Measurements from ENCODE around the gene SYK.

The SYK gene

GRCh38 chr9:90896231-90896630 lies 94.6 kb downstream of the SYK start:
- DNase-seq = no peak
- Histone ChIP-seq H3K9me3 (ENCODE audit: severe bottlenecking) (no peaks in the 10 kb centered on the region), H3K36me3 (peaks cover 85% of the 10 kb centered on the region), H3K4me3 (ENCODE audit: low read depth, low read length) (no peak overlapping the region), H3K27ac (no peak overlapping the region), H3K27me3 (ENCODE audit: insufficient read depth, low read depth, severe bottlenecking) (no peaks in the 10 kb centered on the region)
- TF ChIP-seq CTCF (IDR thresholded peaks at IDR 0.05; ENCODE audit: low read depth, low read length) = no peak

- Histone ChIP-seq H3K4me3 (ENCODE audit: low read depth, low read length) (no peak overlapping the region), H3K36me3 (peaks cover 69% of the 10 kb centered on the region), H3K27ac (no peak overlapping the region), H3K27me3 (ENCODE audit: insufficient read depth, low read depth, severe bottlenecking) (no peaks in the 10 kb centered on the region), H3K9me3 (ENCODE audit: severe bottlenecking) (no peaks in the 10 kb centered on the region)
- no peak for DNase-seq
- TF ChIP-seq CTCF (IDR thresholded peaks at IDR 0.05; ENCODE audit: low read depth, low read length) = peak; percentile 38; the same call in 1 of the 2 replicates
Observed at GRCh38 chr9:90898228-90898627, 96.6 kb downstream of the SYK start.

GRCh38 chr9:90899287-90899686 lies 97.7 kb downstream of the SYK start:
- Histone ChIP-seq H3K27me3 (ENCODE audit: insufficient read depth, low read depth, severe bottlenecking) (no peaks in the 10 kb centered on the region), H3K4me3 (ENCODE audit: low read depth, low read length) (no peak overlapping the region), H3K9me3 (ENCODE audit: severe bottlenecking) (no peaks in the 10 kb centered on the region), H3K36me3 (peaks cover 58% of the 10 kb centered on the region), H3K27ac (no peak overlapping the region)
- DNase-seq = no peak
- TF ChIP-seq CTCF (IDR thresholded peaks at IDR 0.05; ENCODE audit: low read depth, low read length) = no peak

GRCh38 chr9:90900130-90900529 lies 98.5 kb downstream of the SYK start:
- Histone ChIP-seq H3K27ac (no peak overlapping the region), H3K27me3 (ENCODE audit: insufficient read depth, low read depth, severe bottlenecking) (no peaks in the 10 kb centered on the region), H3K4me3 (ENCODE audit: low read depth, low read length) (no peak overlapping the region), H3K36me3 (peaks cover 52% of the 10 kb centered on the region), H3K9me3 (ENCODE audit: severe bottlenecking) (no peaks in the 10 kb centered on the region)
- no peak for DNase-seq
- TF ChIP-seq CTCF (IDR thresholded peaks at IDR 0.05; ENCODE audit: low read depth, low read length) = peak; percentile 37

- H3K36me3 ChIP-seq = peaks cover 34% of the 10 kb centered on the region
- TF ChIP-seq CTCF (IDR thresholded peaks at IDR 0.05; ENCODE audit: low read depth, low read length) = no peak
- H3K4me3 ChIP-seq (ENCODE audit: low read depth, low read length) = no peak overlapping the region
- no peaks in the 10 kb centered on the region for H3K9me3 ChIP-seq (ENCODE audit: severe bottlenecking)
- DNase-seq = no peak
- H3K27ac ChIP-seq = no peak overlapping the region
- H3K27me3 ChIP-seq (ENCODE audit: insufficient read depth, low read depth, severe bottlenecking) = no peaks in the 10 kb centered on the region
Observed at GRCh38 chr9:90901933-90902332, 100.3 kb downstream of the SYK start.

GRCh38 chr9:90903766-90904424 lies 102.3 kb downstream of the SYK start:
- no peak overlapping the region for H3K27ac ChIP-seq
- H3K36me3 ChIP-seq = peaks cover 14% of the 10 kb centered on the region
- no peak overlapping the region for H3K4me3 ChIP-seq (ENCODE audit: low read depth, low read length)
- TF ChIP-seq CTCF (IDR thresholded peaks at IDR 0.05; ENCODE audit: low read depth, low read length) = no peak
- DNase-seq = no peak
- H3K9me3 ChIP-seq (ENCODE audit: severe bottlenecking) = no peaks in the 10 kb centered on the region
- no peaks in the 10 kb centered on the region for H3K27me3 ChIP-seq (ENCODE audit: insufficient read depth, low read depth, severe bottlenecking)

Measured in WERI-Rb-1 (cell line).